AG04450 (cell line): ENCODE measurements around the gene IFT57. TPM values are rescaled to one million over a fixed set of nuclear protein-coding genes. Genes with fewer than 3 reads are reported as not detected.
"Not testable (repeated sequence)": the region's sequence is repeated elsewhere in the genome, so short reads cannot be mapped to it uniquely, and the experiment has no call there.

Source experiments
- CTCF ChIA-PET: fragments of 300-600, 350-600 bp; formaldehyde crosslinking; extraction: SDS; loops from one replicate; lab custom pipeline; 2022; ENCODE audit warnings: antibody characterized with exemption, inconsistent platforms; lab: Charles Lee
- POLR2A ChIA-PET: fragments of 350-600 bp; formaldehyde crosslinking; extraction: SDS; loops from one replicate; lab custom pipeline; 2021; ENCODE audit warnings: antibody characterized with exemption, inconsistent platforms; lab: Yijun Ruan, JAX
- DNase-seq: peaks from one replicate; pipeline ENCODE4 v3.0.0-alpha.2; 2011; ENCODE audit warnings: low read depth, low spot score
- H3K27ac ChIP-seq: one replicate; pipeline ENCODE4 v1.5.1; 2012; ENCODE audit warnings: low read depth, low read length, control low read depth
- H3K27me3 ChIP-seq: one replicate; pipeline ENCODE4 v1.6.0; 2012; ENCODE audit warnings: low read length; ENCODE audit not compliant: control insufficient read depth, insufficient read depth
- H3K4me3 ChIP-seq: 2 replicates; pipeline ENCODE4 v1.5.1; 2011; ENCODE audit warnings: mild to moderate bottlenecking, low read depth, low read length, control low read depth
- H3K9me3 ChIP-seq: 2 replicates; pipeline ENCODE4 v1.5.1; 2012; ENCODE audit warnings: low read length; ENCODE audit not compliant: control insufficient read depth, insufficient read depth
- polyA plus RNA-seq: library from polyadenylated mRNA; depleted of rRNA; stranded (reverse); fragments of >200 nt; gene quantifications from 2 replicates; pipeline ENCODE4 v1.2.3, GENCODE V29; 2011
- TF ChIP-seq, protein P1 (sequence below): IDR thresholded peaks from 2 replicates; pipeline ENCODE4 v1.5.1; 2011; ENCODE audit warnings: low read depth, low read length, control low read depth, inconsistent platforms

IFT57 gene
- polyA plus RNA-seq, 1 experiment, result 84.0 TPM

DNA sequence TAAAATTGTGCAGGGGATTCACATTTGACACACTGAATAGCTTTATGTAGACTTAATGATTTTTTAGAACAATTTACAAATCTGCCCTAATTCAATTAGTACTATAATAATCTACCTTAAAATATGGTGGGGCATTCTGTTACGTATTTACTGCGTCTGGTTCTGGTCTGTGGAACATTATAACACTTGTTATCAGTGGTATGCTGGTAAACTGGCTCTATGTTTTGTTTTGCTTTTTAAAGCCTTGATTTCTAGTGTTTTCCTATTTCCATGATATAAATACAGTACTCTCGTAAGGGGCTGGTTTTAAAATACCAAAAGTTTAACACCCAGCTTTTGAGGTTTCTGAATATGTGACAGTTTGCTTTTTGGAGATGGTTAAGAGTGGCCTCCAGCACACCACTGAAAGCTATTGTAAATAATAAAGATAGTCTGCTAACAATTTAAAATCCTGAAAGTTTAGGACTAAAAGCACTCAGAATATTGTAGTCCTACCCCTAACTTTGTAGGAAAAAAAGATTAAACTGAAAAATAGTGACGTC lies 65.8 kb downstream of the IFT57 start:
- H3K9me3 ChIP-seq, result no peaks in the 10 kb centered on the region
- ChIA-PET CTCF (interaction anchor here (0.9 kb wide), 1 partner anchor 321 kb away, joined by 3 read pairs; no protein-coding TSS in a partner anchor), POLR2A (no interaction called here)
- H3K27ac ChIP-seq, result no peak overlapping the region
- no peaks in the 10 kb centered on the region for H3K27me3 ChIP-seq
- no peak overlapping the region for H3K4me3 ChIP-seq
- no peak for DNase-seq
- TF ChIP-seq, protein P1, sequence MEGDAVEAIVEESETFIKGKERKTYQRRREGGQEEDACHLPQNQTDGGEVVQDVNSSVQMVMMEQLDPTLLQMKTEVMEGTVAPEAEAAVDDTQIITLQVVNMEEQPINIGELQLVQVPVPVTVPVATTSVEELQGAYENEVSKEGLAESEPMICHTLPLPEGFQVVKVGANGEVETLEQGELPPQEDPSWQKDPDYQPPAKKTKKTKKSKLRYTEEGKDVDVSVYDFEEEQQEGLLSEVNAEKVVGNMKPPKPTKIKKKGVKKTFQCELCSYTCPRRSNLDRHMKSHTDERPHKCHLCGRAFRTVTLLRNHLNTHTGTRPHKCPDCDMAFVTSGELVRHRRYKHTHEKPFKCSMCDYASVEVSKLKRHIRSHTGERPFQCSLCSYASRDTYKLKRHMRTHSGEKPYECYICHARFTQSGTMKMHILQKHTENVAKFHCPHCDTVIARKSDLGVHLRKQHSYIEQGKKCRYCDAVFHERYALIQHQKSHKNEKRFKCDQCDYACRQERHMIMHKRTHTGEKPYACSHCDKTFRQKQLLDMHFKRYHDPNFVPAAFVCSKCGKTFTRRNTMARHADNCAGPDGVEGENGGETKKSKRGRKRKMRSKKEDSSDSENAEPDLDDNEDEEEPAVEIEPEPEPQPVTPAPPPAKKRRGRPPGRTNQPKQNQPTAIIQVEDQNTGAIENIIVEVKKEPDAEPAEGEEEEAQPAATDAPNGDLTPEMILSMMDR, result no peak

DNA sequence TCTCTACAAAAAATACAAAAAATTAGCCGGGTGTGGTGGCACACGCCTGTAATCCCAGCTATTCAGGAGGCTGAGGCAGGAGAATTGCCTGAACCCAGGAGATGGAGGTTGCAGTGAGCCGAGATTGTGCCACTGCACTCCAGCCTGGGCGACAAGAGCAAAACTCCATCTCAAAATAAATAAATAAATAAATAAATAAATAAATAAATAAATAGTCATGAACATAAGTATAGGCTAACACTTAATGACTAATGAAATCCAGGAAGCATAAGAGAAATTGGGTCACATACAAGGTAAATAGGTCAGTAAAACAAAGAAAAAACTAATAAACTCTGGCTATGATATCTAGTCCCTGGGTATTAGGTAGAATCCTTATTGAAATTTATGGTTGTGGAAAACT lies 66.6 kb downstream of the IFT57 start:
- H3K27ac ChIP-seq, H3K9me3 ChIP-seq, DNase-seq, H3K4me3 ChIP-seq, POLR2A ChIA-PET, H3K27me3 ChIP-seq: not testable (repeated sequence)
- CTCF ChIA-PET, result interaction anchor here (0.9 kb wide), 1 partner anchor 322 kb away, joined by 3 read pairs; no protein-coding TSS in a partner anchor

DNA sequence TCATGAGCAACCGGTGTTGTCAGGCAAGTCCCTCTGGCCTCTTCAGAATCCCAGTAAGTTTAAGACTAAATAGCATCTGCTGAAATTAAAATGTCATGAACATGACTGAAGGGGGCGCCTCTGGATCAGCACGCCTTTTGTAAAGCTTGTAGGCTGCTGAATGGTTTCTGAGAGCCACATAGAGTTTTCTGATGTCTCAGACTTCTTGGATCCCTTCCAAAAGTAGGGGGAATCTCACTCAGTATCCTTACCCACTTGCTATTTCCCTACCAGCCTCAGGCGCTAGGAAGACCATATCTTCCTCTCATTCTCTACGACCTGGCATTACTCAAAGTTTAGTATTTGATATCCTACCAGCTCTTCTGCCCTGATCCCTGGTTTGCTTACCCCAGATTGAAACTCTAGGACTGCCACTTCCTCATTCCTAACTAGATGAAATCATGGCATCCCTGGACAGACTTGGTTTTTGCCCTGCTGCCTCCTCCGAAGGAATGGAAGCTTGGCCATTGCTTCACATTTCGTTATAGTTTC lies 68.7 kb downstream of the IFT57 start:
- no peaks in the 10 kb centered on the region for H3K27me3 ChIP-seq
- POLR2A ChIA-PET, result no interaction called here
- CTCF ChIA-PET, result interaction anchor here (0.8 to 1.4 kb wide), 8 partner anchors 9 to 325 kb away, joined by 3 to 8 read pairs (median 4); partner anchors contain the start of gene IFT57

DNA sequence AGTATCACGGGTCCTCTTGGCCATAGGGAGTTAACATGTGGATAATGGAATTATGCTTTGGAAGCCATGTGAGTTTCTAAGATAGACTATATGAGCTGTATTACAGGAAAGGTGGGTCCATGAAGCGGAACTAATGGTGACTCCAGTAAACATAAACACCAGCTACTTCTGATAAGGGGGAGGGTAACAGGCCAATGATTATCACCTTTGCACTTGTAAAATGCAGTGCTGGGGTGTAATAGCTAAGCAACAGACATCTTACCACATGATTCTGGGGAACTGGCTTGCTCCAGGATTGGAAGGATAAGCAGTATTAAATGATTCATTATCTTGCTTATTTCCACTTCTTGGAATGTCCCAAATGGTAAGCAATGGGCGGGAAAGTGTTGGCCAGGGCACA lies 70.0 kb downstream of the IFT57 start:
- H3K27ac ChIP-seq, result no peak overlapping the region
- ChIA-PET CTCF (interaction anchor here (1.1 to 1.3 kb wide), 3 partner anchors 32 to 325 kb away, joined by 3 to 6 read pairs (median 3); no protein-coding TSS in a partner anchor), POLR2A (no interaction called here)

More for the DNA sequence above, 68.7 kb downstream of the IFT57 start:
- peak; percentile 13 for DNase-seq
- no peaks in the 10 kb centered on the region for H3K9me3 ChIP-seq
- H3K27ac ChIP-seq, result no peak overlapping the region
- no peak overlapping the region for H3K4me3 ChIP-seq
- TF ChIP-seq, protein P1, result peak; percentile 48

DNA sequence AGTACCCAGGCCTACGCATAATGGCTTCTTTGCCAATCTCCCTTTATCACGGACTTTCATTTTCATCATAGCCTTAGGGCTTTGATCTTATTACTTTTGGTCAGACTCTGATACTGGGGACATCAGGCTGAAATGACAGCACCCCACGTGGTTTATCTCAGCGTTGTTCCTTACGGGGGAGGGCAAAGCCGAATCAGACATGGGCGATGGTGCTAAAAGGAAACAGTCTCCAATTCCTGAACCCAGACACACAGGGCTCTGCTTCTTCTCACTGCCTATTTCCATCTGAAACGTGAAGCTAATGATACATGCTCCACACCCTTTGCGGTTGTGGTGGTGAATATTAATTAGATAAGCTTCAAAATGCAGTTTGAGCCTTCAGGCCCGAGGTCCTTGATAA lies 72.0 kb downstream of the IFT57 start:
- Histone ChIP-seq H3K27ac (no peak overlapping the region), H3K4me3 (no peak overlapping the region), H3K9me3 (peaks cover 4% of the 10 kb centered on the region; the same call in 1 of the 2 replicates), H3K27me3 (no peaks in the 10 kb centered on the region)
- ChIA-PET POLR2A (no interaction called here), CTCF (no interaction called here)
- TF ChIP-seq, protein P1, result no peak
- DNase-seq, result no peak

More for the DNA sequence above, 70.0 kb downstream of the IFT57 start:
- TF ChIP-seq, protein P1, result no peak
- Histone ChIP-seq H3K4me3 (no peak overlapping the region), H3K9me3 (no peaks in the 10 kb centered on the region), H3K27me3 (no peaks in the 10 kb centered on the region)
- DNase-seq, result no peak
